MCF 10A (cell line): ENCODE data around the gene TRPM3. TPM values are rescaled to one million over a fixed set of nuclear protein-coding genes. Genes with fewer than 3 reads are reported as not detected.

Source experiments
- BruUV-seq: library from RNA; stranded (reverse); fragments of 400-500 nt; replicated peaks from 2 replicates; lab custom pipeline; 2021; lab: Mats Ljungman, UMichigan
- CTCF ChIA-PET: fragments of 300-600 bp; sonication (Branson Sonifier 250); formaldehyde crosslinking; extraction: SDS; loops from one replicate; lab custom pipeline; 2021; ENCODE audit warnings: antibody characterized with exemption, inconsistent platforms; lab: Yijun Ruan, JAX
- POLR2A ChIA-PET: fragments of 300-600, 350-650 bp; sonication (Branson Sonifier 250); formaldehyde crosslinking; extraction: SDS; loops from one replicate; lab custom pipeline; 2020; ENCODE audit warnings: antibody characterized with exemption, inconsistent platforms; lab: Yijun Ruan, JAX
- DNase-seq: peaks from one replicate; pipeline ENCODE4 v3.0.0-alpha.2; 2018; ENCODE audit not compliant: unreplicated experiment
- H3K27ac Mint-ChIP-seq: one replicate; pipeline ENCODE4 v1.8.0; 2022; ENCODE audit warnings: mild to moderate bottlenecking, low read depth, mixed read lengths; ENCODE audit not compliant: unreplicated experiment
- H3K27me3 Mint-ChIP-seq: one replicate; pipeline ENCODE4 v1.8.0; 2022; ENCODE audit warnings: mixed read lengths; ENCODE audit not compliant: insufficient read depth, unreplicated experiment
- H3K36me3 Mint-ChIP-seq: one replicate; pipeline ENCODE4 v1.8.0; 2022; ENCODE audit warnings: mild to moderate bottlenecking, moderate library complexity, mixed read lengths; ENCODE audit not compliant: insufficient read depth, unreplicated experiment
- H3K4me1 Mint-ChIP-seq: one replicate; pipeline ENCODE4 v1.8.0; 2022; ENCODE audit warnings: mixed read lengths; ENCODE audit not compliant: insufficient read depth, unreplicated experiment
- H3K4me3 Mint-ChIP-seq: one replicate; pipeline ENCODE4 v1.8.0; 2022; ENCODE audit warnings: mild to moderate bottlenecking, moderate library complexity, mixed read lengths; ENCODE audit not compliant: unreplicated experiment
- H3K9me3 Mint-ChIP-seq: one replicate; pipeline ENCODE4 v1.8.0; 2022; ENCODE audit warnings: mixed read lengths; ENCODE audit not compliant: unreplicated experiment
- CTCF ChIP-seq: fragments of 200-600 bp; IDR thresholded peaks from one replicate; pipeline ENCODE4 v1.8.0; 2022; ENCODE audit warnings: antibody characterized with exemption, mild to moderate bottlenecking; ENCODE audit not compliant: unreplicated experiment
- intact Hi-C: fragments of 100-400 bp; cut with micrococcal nuclease; formaldehyde crosslinking; loops from 2 replicates; pipeline ENCODE4 v1.14.1; 2022
- total RNA-seq: library from RNA; stranded (reverse); gene quantifications from 2 replicates; pipeline ENCODE4 v1.2.3, GENCODE V29; 2022

TRPM3 gene
- total RNA-seq, 1 experiment from 2014 or later, result 0.44 TPM

- no peaks in the 10 kb centered on the region for H3K4me1 Mint-ChIP-seq
- no peaks in the 10 kb centered on the region for H3K9me3 Mint-ChIP-seq
- POLR2A ChIA-PET, result no interaction called here
- no TSS peak for BruUV-seq
- H3K4me3 Mint-ChIP-seq, result no peak overlapping the region
- no peak for DNase-seq
- CTCF ChIA-PET, result interaction anchor here (1.0 kb wide), 1 partner anchor 276 kb away, joined by 5 read pairs; no protein-coding TSS in a partner anchor
- H3K36me3 Mint-ChIP-seq, result no peaks in the 10 kb centered on the region
- H3K27ac Mint-ChIP-seq, result no peak overlapping the region
- TF ChIP-seq CTCF, result no peak
- peaks cover 67% of the 10 kb centered on the region for H3K27me3 Mint-ChIP-seq
- intact Hi-C loops, result no loop called here
Measured at GRCh38 chr9:71127301-71127700, 5.9 kb upstream of the TRPM3 start.

GRCh38 chr9:71122421-71122820 lies 1.0 kb upstream of the TRPM3 start:
- CTCF ChIA-PET, result no interaction called here
- POLR2A ChIA-PET, result no interaction called here
- intact Hi-C loops, result no loop called here
- no peaks in the 10 kb centered on the region for H3K36me3 Mint-ChIP-seq
- H3K4me1 Mint-ChIP-seq, result no peaks in the 10 kb centered on the region
- BruUV-seq, result no TSS peak
- H3K4me3 Mint-ChIP-seq, result no peak overlapping the region
- peaks cover 100% of the 10 kb centered on the region for H3K27me3 Mint-ChIP-seq
- no peak for TF ChIP-seq CTCF
- no peaks in the 10 kb centered on the region for H3K9me3 Mint-ChIP-seq
- no peak overlapping the region for H3K27ac Mint-ChIP-seq
- DNase-seq, result no peak

GRCh38 chr9:71122022-71122275 lies 528 bp upstream of the TRPM3 start:
- intact Hi-C loops, result no loop called here
- ChIA-PET CTCF (no interaction called here), POLR2A (no interaction called here)
- H3K9me3 Mint-ChIP-seq, result no peaks in the 10 kb centered on the region
- no peaks in the 10 kb centered on the region for H3K4me1 Mint-ChIP-seq
- H3K27ac Mint-ChIP-seq, result no peak overlapping the region
- no peak overlapping the region for H3K4me3 Mint-ChIP-seq
- no peak for TF ChIP-seq CTCF
- peaks cover 99% of the 10 kb centered on the region for H3K27me3 Mint-ChIP-seq
- DNase-seq, result no peak
- H3K36me3 Mint-ChIP-seq, result no peaks in the 10 kb centered on the region
- no TSS peak for BruUV-seq

- no TSS peak for BruUV-seq
- no peak for TF ChIP-seq CTCF
- CTCF ChIA-PET, result no interaction called here
- H3K9me3 Mint-ChIP-seq, result no peaks in the 10 kb centered on the region
- peaks cover 99% of the 10 kb centered on the region for H3K27me3 Mint-ChIP-seq
- no peaks in the 10 kb centered on the region for H3K36me3 Mint-ChIP-seq
- no peak overlapping the region for H3K4me3 Mint-ChIP-seq
- H3K4me1 Mint-ChIP-seq, result no peaks in the 10 kb centered on the region
- H3K27ac Mint-ChIP-seq, result no peak overlapping the region
- POLR2A ChIA-PET, result no interaction called here
- intact Hi-C loops, result no loop called here
- DNase-seq, result no peak
Measured at GRCh38 chr9:71120501-71121247, 747 bp downstream of the TRPM3 start.
